Measurements from ENCODE around the gene HHAT. TPM values are rescaled to one million over a fixed set of nuclear protein-coding genes. Genes with fewer than 3 reads are reported as not detected.

HHAT gene
- total RNA-seq, 4 donors from 2014 or later: 4.6 to 8.8 (median 6.7) TPM

- H3K4me3 ChIP-seq (ENCODE audit: low read depth, poor library complexity, severe bottlenecking): no peak overlapping the region
- TF ChIP-seq POLR2A (IDR thresholded peaks at IDR 0.05) (no peak), CTCF (IDR thresholded peaks at IDR 0.05) (no peak)
- no peak for DNase-seq (ENCODE audit: low spot score in 2 of 2)
- WGBS, 2 donors: 22 to 29% methylated on average over 9 of the region's 9 CpGs
- intact Hi-C loops (cut with DNase I; ENCODE audit: low total_unique reads): no loop called here
Observed at GRCh38 chr1:210291786-210292230, 36.9 kb upstream of the HHAT start.

GRCh38 chr1:210292231-210292871, 36.4 kb upstream of the HHAT start:
- WGBS, 2 donors: 2% methylated on average over 39 to 55 of the region's 56 CpGs
- DNase-seq (ENCODE audit: low spot score in 2 of 2): peak; percentile 30 to 92
- intact Hi-C loops (cut with DNase I; ENCODE audit: low total_unique reads): no loop called here
- TF ChIP-seq CTCF (IDR thresholded peaks at IDR 0.05) (no peak), POLR2A (IDR thresholded peaks at IDR 0.05) (no peak)
- peak overlapping the region; percentile 10 for H3K4me3 ChIP-seq (ENCODE audit: low read depth, poor library complexity, severe bottlenecking)

- no peak overlapping the region for H3K4me3 ChIP-seq (ENCODE audit: low read depth, poor library complexity, severe bottlenecking)
- intact Hi-C loops (cut with DNase I; ENCODE audit: low total_unique reads): no loop called here
- TF ChIP-seq POLR2A (IDR thresholded peaks at IDR 0.05) (no peak), CTCF (IDR thresholded peaks at IDR 0.05) (no peak)
- 28 to 45% methylated on average over 7 of the region's 7 CpGs for WGBS, 2 donors
- DNase-seq (ENCODE audit: low spot score in 2 of 2): peak; percentile 40 to 92
Observed at GRCh38 chr1:210293171-210293607, 35.5 kb upstream of the HHAT start.

GRCh38 chr1:210294999-210295745, 33.5 kb upstream of the HHAT start:
- intact Hi-C loops (cut with DNase I; ENCODE audit: low total_unique reads): no loop called here
- WGBS, 2 donors: 24 to 34% methylated on average over 10 of the region's 10 CpGs

GRCh38 chr1:210296682-210297081, 32.0 kb upstream of the HHAT start:
- 90 to 97% methylated on average over 3 of the region's 3 CpGs for WGBS, 2 donors
- no peak overlapping the region for H3K4me3 ChIP-seq (ENCODE audit: low read depth, poor library complexity, severe bottlenecking)
- intact Hi-C loops (cut with DNase I; ENCODE audit: low total_unique reads): no loop called here
- TF ChIP-seq CTCF (IDR thresholded peaks at IDR 0.05): no peak
- no peak for TF ChIP-seq POLR2A (IDR thresholded peaks at IDR 0.05)
- no peak for DNase-seq (ENCODE audit: low spot score in 2 of 2)

More at GRCh38 chr1:210294999-210295745, 33.5 kb upstream of the HHAT start:
- DNase-seq (ENCODE audit: low spot score in 2 of 2): peak; percentile 51 to 92
- H3K4me3 ChIP-seq (ENCODE audit: low read depth, poor library complexity, severe bottlenecking): no peak overlapping the region
- no peak for TF ChIP-seq POLR2A (IDR thresholded peaks at IDR 0.05)
- TF ChIP-seq CTCF (IDR thresholded peaks at IDR 0.05): no peak

Data from lower leg skin (tissue), 4 donors.